GM10248 (cell line): ENCODE results near the gene MVB12B.

Experiments
- CTCF ChIA-PET: fragments of 300-600 bp; sonication (Branson Sonifier 250); formaldehyde crosslinking; extraction: SDS; loops from one replicate; lab custom pipeline; 2021; ENCODE audit warnings: antibody characterized with exemption; lab: Yijun Ruan, JAX
- POLR2A ChIA-PET: fragments of 350-650 bp; sonication (Branson Sonifier 250); formaldehyde crosslinking; extraction: SDS; loops from one replicate; lab custom pipeline; 2020; ENCODE audit warnings: antibody characterized with exemption; lab: Yijun Ruan, JAX
- DNase-seq: peaks from one replicate; pipeline ENCODE4 v3.0.0; 2012; ENCODE audit errors: extremely low spot score
- CTCF ChIP-seq: IDR thresholded peaks from 2 replicates; pipeline ENCODE4 v1.5.1; 2012; ENCODE audit warnings: mild to moderate bottlenecking, low read depth; ENCODE audit errors: extremely low read depth, missing control alignments, control extremely low read depth

The MVB12B gene

GRCh38 chr9:126302730-126303129 is 23.9 kb upstream of the MVB12B start:
- CTCF ChIA-PET: interaction anchor here (1.0 to 2.6 kb wide), 7 partner anchors 10 to 194 kb away, joined by 3 to 10 read pairs (median 4); no protein-coding TSS in a partner anchor
- TF ChIP-seq CTCF: no peak
- no peak for DNase-seq
- POLR2A ChIA-PET: no interaction called here

- TF ChIP-seq CTCF: no peak
- DNase-seq: no peak
- POLR2A ChIA-PET: no interaction called here
- CTCF ChIA-PET: interaction anchor here (2.0 to 2.6 kb wide), 2 partner anchors 95 to 188 kb away, joined by 4 to 10 read pairs; no protein-coding TSS in a partner anchor
Observed at GRCh38 chr9:126303488-126303887, 23.1 kb upstream of the MVB12B start.

- TF ChIP-seq CTCF: no peak
- POLR2A ChIA-PET: no interaction called here
- no peak for DNase-seq
- CTCF ChIA-PET: interaction anchor here (2.0 kb wide), 1 partner anchor 94 kb away, joined by 4 read pairs; no protein-coding TSS in a partner anchor
Observed at GRCh38 chr9:126304207-126304970, 22.2 kb upstream of the MVB12B start.

GRCh38 chr9:126304971-126305320 is 21.7 kb upstream of the MVB12B start:
- ChIA-PET CTCF (interaction anchor here (2.0 kb wide), 1 partner anchor 94 kb away, joined by 4 read pairs; no protein-coding TSS in a partner anchor), POLR2A (no interaction called here)
- TF ChIP-seq CTCF: no peak
- DNase-seq: no peak

GRCh38 chr9:126306071-126306647 is 20.5 kb upstream of the MVB12B start:
- ChIA-PET POLR2A (no interaction called here), CTCF (interaction anchor here (1.2 kb wide), 1 partner anchor 254 kb away, joined by 3 read pairs; no protein-coding TSS in a partner anchor)

More at GRCh38 chr9:126306071-126306647, 20.5 kb upstream of the MVB12B start:
- DNase-seq: no peak
- no peak for TF ChIP-seq CTCF
